WTC11 (cell line): ENCODE results near the gene CLTA.

Experiments
- NFE2L1 ChIP-seq: sonication (generic); formaldehyde crosslinking; IDR thresholded peaks from 2 replicates; pipeline ENCODE4 v1.8.1; 2023; ENCODE audit warnings: missing genetic modification reagents
- PREB ChIP-seq: sonication (generic); formaldehyde crosslinking; IDR thresholded peaks from 2 replicates; pipeline ENCODE4 v1.8.1; 2022; ENCODE audit warnings: mild to moderate bottlenecking, missing genetic modification reagents, moderate library complexity, borderline replicate concordance
- TF ChIP-seq, protein P1 (sequence below): fragments of 200-600 bp; IDR thresholded peaks from 2 replicates; pipeline ENCODE4 v1.8.0; 2022; ENCODE audit warnings: antibody characterized with exemption
- TF ChIP-seq, protein P2 (sequence below): sonication (generic); formaldehyde crosslinking; IDR thresholded peaks from 2 replicates; pipeline ENCODE4 v1.8.0; 2023; ENCODE audit warnings: missing genetic modification reagents
- TF ChIP-seq, protein P3 (sequence below): sonication (generic); formaldehyde crosslinking; IDR thresholded peaks from 2 replicates; pipeline ENCODE4 v1.8.0; 2022; ENCODE audit warnings: mild to moderate bottlenecking, missing genetic modification reagents

DNA sequence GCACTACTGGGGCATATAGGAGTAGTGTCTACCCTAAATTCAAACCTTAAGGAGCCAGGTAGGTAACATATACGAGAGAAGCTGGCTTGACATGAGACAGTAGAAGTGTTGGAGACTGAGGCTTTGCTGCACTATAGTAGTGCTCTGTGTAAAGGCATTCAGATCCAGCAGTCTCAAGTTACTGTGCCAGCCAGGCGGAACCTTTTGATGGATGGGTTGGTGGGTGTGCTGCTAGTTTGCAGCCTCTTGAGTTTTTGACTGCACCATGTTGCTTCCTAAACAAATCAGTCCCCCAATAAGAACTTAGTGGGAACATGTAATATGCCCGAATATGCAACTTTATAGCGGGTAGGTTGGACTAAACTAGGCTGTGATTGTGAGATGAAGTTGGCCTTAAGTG, 1.5 kb downstream of the CLTA start:
- TF ChIP-seq, protein P1, sequence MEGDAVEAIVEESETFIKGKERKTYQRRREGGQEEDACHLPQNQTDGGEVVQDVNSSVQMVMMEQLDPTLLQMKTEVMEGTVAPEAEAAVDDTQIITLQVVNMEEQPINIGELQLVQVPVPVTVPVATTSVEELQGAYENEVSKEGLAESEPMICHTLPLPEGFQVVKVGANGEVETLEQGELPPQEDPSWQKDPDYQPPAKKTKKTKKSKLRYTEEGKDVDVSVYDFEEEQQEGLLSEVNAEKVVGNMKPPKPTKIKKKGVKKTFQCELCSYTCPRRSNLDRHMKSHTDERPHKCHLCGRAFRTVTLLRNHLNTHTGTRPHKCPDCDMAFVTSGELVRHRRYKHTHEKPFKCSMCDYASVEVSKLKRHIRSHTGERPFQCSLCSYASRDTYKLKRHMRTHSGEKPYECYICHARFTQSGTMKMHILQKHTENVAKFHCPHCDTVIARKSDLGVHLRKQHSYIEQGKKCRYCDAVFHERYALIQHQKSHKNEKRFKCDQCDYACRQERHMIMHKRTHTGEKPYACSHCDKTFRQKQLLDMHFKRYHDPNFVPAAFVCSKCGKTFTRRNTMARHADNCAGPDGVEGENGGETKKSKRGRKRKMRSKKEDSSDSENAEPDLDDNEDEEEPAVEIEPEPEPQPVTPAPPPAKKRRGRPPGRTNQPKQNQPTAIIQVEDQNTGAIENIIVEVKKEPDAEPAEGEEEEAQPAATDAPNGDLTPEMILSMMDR, result no peak
- TF ChIP-seq PREB (no peak), NFE2L1 (no peak)
- TF ChIP-seq, protein P2, sequence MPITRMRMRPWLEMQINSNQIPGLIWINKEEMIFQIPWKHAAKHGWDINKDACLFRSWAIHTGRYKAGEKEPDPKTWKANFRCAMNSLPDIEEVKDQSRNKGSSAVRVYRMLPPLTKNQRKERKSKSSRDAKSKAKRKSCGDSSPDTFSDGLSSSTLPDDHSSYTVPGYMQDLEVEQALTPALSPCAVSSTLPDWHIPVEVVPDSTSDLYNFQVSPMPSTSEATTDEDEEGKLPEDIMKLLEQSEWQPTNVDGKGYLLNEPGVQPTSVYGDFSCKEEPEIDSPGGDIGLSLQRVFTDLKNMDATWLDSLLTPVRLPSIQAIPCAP (CRISPR knock-in tag), result no peak
- TF ChIP-seq, protein P3, sequence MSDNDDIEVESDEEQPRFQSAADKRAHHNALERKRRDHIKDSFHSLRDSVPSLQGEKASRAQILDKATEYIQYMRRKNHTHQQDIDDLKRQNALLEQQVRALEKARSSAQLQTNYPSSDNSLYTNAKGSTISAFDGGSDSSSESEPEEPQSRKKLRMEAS (CRISPR knock-in tag), result no peak
